Posterior vena cava (tissue), 2 donors: ENCODE measurements around the gene MSMO1. TPM values are rescaled to one million over a fixed set of nuclear protein-coding genes. Genes with fewer than 3 reads are reported as not detected.

ENCODE experiments used
- DNase-seq: peaks from one replicate; pipeline ENCODE4 v3.0.0-alpha.2; 2020; ENCODE audit warnings: low spot score
- intact Hi-C, 2 donors: fragments of 100-400 bp; cut with DNase I; formaldehyde crosslinking; loops; one replicate each; pipeline versions ENCODE4 v1.14.1 to v1.14.2; 2022 to 2023
- microRNA-seq, 2 donors: library from miRNA; unstranded; fragments of <30 nt; microRNA quantifications; one replicate each; pipeline ENCODE4 v1.2.0, GENCODE V29; 2020 to 2021; ENCODE audit warnings: borderline microRNAs expressed in 2 of 2
- total RNA-seq, 2 donors: library from RNA; stranded (reverse); fragmentation: NEBNext Ultra II Directional; extraction: Animal tissue kit (Norgen Biotek cat#: 25700); gene quantifications; one replicate each; pipeline ENCODE4 v1.2.1, GENCODE V29; 2021
- donor health status: DM: yes; HTN: yes; CAD: no.
- donor health status: DM: yes; HTN: yes; CAD: no.

The MSMO1 gene
- total RNA-seq, 2 donors from 2014 or later = 21.5 to 26.8 TPM

DNA sequence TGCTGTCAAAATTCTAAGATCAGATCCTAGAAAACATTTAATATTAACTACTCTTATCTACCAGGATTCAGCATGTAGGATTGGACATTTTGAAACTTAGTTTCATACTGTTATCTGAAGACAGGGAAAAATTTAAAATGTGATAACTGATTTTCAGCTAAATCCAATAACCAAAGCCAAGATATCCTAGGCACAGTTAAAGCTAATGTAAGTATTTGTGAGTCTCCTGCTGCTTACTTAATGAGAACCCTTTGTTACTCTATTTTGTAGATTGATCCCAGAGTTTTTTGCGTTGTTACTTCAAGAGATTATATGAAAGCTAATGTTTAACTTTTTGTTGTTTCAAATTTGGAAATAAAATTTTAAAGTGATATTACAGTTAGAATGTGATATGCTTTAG lies 53.3 kb downstream of the MSMO1 start:
- intact Hi-C loops = no loop called here
- no peak for DNase-seq

GRCh38 chr4:165381821-165382373 lies 54.4 kb downstream of the MSMO1 start:
- intact Hi-C loops = no loop called here
- no peak for DNase-seq

GRCh38 chr4:165382640-165383039 lies 55.2 kb downstream of the MSMO1 start:
- intact Hi-C loops = no loop called here
- no peak for DNase-seq

DNA sequence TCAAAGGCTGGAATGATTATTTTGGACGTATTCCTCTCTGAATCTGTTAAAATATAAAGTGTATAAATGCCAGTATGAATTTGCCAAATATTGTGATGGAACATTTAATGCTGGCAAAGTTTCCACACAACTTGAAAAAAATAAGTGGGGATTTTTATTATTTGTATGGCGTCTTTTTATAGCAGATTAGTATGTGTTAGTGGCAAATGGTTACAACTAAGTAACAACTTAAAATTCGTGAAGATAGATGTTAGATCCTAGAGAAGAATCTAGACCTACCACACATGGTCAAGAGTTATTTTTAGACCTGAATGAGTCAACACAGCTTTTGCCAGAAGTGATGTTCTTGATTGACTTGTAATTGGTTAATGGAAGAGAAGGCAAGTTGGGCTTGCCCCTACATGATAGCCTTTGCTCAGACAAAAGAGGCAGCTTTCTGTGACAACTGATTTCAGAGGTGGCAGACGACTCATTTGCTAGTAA lies 56.2 kb downstream of the MSMO1 start:
- intact Hi-C loops = no loop called here
- no peak for DNase-seq

GRCh38 chr4:165384186-165384585 lies 56.7 kb downstream of the MSMO1 start:
- no peak for DNase-seq
- intact Hi-C loops = no loop called here

DNA sequence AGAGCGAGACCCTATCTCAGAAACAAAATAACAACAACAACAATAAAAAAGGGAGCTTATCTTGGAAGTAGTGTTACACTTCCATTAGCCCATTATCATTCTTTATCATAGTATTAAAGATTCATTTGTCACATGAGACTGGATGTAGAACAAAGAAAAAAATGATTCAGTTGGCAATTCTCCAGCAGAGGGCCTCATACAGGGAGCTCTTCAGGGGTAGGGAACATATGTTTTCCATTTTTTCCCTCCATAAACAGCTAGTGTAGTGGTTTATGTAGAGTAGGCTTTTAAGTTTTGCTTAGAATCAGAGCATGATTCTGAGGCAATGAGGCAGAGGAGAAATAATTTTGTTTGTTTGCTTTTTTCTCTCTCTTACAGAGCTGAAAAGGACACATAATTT lies 57.1 kb downstream of the MSMO1 start:
- DNase-seq = no peak
- intact Hi-C loops = no loop called here

- intact Hi-C loops = no loop called here
- DNase-seq = no peak
Measured at GRCh38 chr4:165385126-165385525, 57.7 kb downstream of the MSMO1 start.

GRCh38 chr4:165386328-165386727 lies 58.9 kb downstream of the MSMO1 start:
- DNase-seq = no peak
- intact Hi-C loops = no loop called here

DNA sequence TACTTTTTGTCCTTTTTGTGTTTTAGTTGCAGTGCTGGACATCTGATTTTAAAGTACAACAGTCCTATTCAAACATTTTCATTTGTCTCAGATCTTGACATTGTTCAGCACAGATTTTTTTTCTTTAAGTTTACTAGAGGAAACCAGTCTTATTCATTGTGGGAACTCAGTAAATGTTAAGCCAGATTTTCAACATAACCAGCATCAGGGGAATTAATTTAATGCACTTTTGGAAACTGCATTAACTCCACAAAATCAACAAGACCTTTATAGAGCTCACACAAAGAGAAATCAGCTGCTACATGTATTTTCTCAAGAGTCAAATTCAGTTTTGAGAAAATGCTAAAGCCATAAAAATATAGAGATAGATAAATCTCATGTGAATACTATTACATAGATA lies 61.3 kb downstream of the MSMO1 start:
- intact Hi-C loops = no loop called here
- no peak for DNase-seq

Small RNA genes within 50 kb of the gene (microRNA-seq; reads per million reads assigned to microRNA genes)
- gene MIR578 = 0 reads per million in 2 donors

Other genes with a start within 250 kb of the MSMO1 start
- gene TMEM192, start 214.8 kb upstream of the MSMO1 start, total RNA-seq = 10 to 100 TPM; 13.8 to 14.4 TPM
- 10 to 100 TPM; 23.8 to 26.6 TPM for gene KLHL2, start 120.1 kb upstream of the MSMO1 start, total RNA-seq
- 100 to 1,000 TPM; 334 to 383 TPM for gene CPE, start 51.3 kb downstream of the MSMO1 start, total RNA-seq